PFSK-1 (cell line): ENCODE measurements around the gene EPHA7.

Experiments
- POLR2AphosphoS5 ChIP-seq: IDR thresholded peaks from 2 replicates; pipeline ENCODE4 v1.6.1; 2012; ENCODE audit warnings: low read depth, mild to moderate bottlenecking, control low read depth, low read length, moderate library complexity
- REST ChIP-seq, 2 experiments: IDR thresholded peaks; 2 replicates each; pipeline versions ENCODE4 v1.6.1 to v1.8.0; 2011 to 2012; ENCODE audit warnings: low read depth in 2 of 2, low read length in 2 of 2, control low read depth in 1 of 2, inconsistent platforms in 1 of 2, mild to moderate bottlenecking in 1 of 2, moderate library complexity in 1 of 2; ENCODE audit not compliant: insufficient read depth in 1 of 2
- TAF1 ChIP-seq: IDR thresholded peaks from 2 replicates; pipeline ENCODE4 v1.6.1; 2012; ENCODE audit warnings: low read length, control low read depth, borderline replicate concordance; ENCODE audit not compliant: insufficient read depth

DNA sequence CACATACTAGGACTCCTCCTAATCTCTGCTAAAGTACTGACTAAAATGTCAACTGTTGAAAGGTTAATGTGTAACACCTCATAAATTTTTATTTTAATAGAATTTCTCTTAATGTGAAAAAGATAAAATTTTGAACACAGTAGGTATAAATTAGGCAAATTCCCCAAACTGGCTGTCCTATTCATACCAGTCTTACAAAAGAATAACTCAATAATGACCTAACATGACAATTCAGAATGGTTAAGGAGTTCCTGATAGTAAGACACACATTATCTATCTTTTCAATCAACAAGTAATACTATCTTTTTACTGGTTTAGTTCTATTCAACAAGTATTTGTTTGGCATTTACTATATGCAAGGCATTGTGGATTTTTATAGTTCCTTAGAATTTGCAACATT is 141.1 kb downstream of the EPHA7 start:
- TF ChIP-seq TAF1 (no peak), REST (IDR thresholded peaks at IDR 0.05; ENCODE audit: insufficient read depth in 1 of 2, low read depth in 2 of 2, low read length in 2 of 2) (no peak), POLR2AphosphoS5 (no peak)
